ENCODE data around the gene CSTF2. TPM values are rescaled to one million over a fixed set of nuclear protein-coding genes. Genes with fewer than 3 reads are reported as not detected.
A peak's percentile ranks its signal among the peaks of the same experiment; 100 is the strongest.

Gene CSTF2
- total and polyA plus RNA-seq, 2 experiments from 2014 or later = 12.2 to 13.0 TPM

DNA sequence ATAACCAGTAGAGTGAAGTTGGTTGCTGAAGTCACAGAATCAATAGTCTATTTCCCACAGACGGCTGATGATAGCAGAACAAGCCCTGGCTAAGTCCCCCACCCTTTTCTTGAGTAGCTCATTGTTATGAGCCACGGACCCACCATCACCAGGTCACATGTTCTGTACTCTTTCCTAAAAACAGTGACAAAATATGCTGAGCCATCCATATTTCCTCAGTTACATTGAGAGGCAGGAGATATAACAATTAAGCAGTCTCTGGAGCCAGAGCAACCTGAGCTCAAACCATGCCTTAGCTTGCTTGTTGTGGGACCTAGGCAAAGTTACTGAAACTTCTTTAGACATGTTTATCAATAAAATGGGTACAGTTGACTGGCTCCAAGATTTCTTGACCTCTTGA is 2.9 kb upstream of the CSTF2 start:
- no peak overlapping the region for H3K4me2 ChIP-seq
- H3K79me2 ChIP-seq = no peaks in the 10 kb centered on the region
- no peaks in the 10 kb centered on the region for H3K9me2 ChIP-seq (replicated peaks; ENCODE audit: insufficient read depth)

GRCh38 chrX:100819534-100819836 is 706 bp upstream of the CSTF2 start:
- TF ChIP-seq EZH2 (IDR thresholded peaks at IDR 0.05; ENCODE audit: borderline replicate concordance) (no peak), EZH2phosphoT487 (IDR thresholded peaks at IDR 0.05; ENCODE audit: low read depth, severe bottlenecking, unreplicated experiment) (no peak)
- TF ChIP-seq, protein P1, sequence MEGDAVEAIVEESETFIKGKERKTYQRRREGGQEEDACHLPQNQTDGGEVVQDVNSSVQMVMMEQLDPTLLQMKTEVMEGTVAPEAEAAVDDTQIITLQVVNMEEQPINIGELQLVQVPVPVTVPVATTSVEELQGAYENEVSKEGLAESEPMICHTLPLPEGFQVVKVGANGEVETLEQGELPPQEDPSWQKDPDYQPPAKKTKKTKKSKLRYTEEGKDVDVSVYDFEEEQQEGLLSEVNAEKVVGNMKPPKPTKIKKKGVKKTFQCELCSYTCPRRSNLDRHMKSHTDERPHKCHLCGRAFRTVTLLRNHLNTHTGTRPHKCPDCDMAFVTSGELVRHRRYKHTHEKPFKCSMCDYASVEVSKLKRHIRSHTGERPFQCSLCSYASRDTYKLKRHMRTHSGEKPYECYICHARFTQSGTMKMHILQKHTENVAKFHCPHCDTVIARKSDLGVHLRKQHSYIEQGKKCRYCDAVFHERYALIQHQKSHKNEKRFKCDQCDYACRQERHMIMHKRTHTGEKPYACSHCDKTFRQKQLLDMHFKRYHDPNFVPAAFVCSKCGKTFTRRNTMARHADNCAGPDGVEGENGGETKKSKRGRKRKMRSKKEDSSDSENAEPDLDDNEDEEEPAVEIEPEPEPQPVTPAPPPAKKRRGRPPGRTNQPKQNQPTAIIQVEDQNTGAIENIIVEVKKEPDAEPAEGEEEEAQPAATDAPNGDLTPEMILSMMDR (IDR thresholded peaks at IDR 0.05; ENCODE audit: poor library complexity) = no peak
- no peaks in the 10 kb centered on the region for H3K27me3 ChIP-seq
- H3K4me3 ChIP-seq = peak overlapping the region; percentile 5
- H2AFZ ChIP-seq = peak overlapping the region; percentile 71
- H3K4me1 ChIP-seq (ENCODE audit: insufficient read depth) = no peaks in the 10 kb centered on the region
- H4K20me1 ChIP-seq (ENCODE audit: insufficient read depth, poor library complexity, severe bottlenecking) = no peaks in the 10 kb centered on the region
- no peaks in the 10 kb centered on the region for H3K9me3 ChIP-seq (ENCODE audit: low read depth)
- no peaks in the 10 kb centered on the region for H3K79me2 ChIP-seq
- 65% methylated on average over 15 of the region's 15 CpGs for WGBS (ENCODE audit: low lambda C conversion rate, missing lambda C conversion rate)
- H3K36me3 ChIP-seq (replicated peaks; ENCODE audit: insufficient read depth, low read depth) = no peaks in the 10 kb centered on the region
- DNase-seq (ENCODE audit: low spot score) = no peak
- H3K4me2 ChIP-seq = peak overlapping the region; percentile 75
- peak overlapping the region; percentile 36 for H3K27ac ChIP-seq
- no peaks in the 10 kb centered on the region for H3K9me2 ChIP-seq (replicated peaks; ENCODE audit: insufficient read depth)

More for the DNA sequence above, 2.9 kb upstream of the CSTF2 start:
- DNase-seq (ENCODE audit: low spot score) = no peak
- no peak for TF ChIP-seq EZH2 (IDR thresholded peaks at IDR 0.05; ENCODE audit: borderline replicate concordance)
- TF ChIP-seq, protein P1 (IDR thresholded peaks at IDR 0.05; ENCODE audit: poor library complexity) = no peak
- no peak for TF ChIP-seq EZH2phosphoT487 (IDR thresholded peaks at IDR 0.05; ENCODE audit: low read depth, severe bottlenecking, unreplicated experiment)
- Histone ChIP-seq H3K36me3 (replicated peaks; ENCODE audit: insufficient read depth, low read depth) (no peaks in the 10 kb centered on the region), H3K4me3 (no peak overlapping the region), H2AFZ (no peak overlapping the region), H3K9me3 (ENCODE audit: low read depth) (no peaks in the 10 kb centered on the region), H3K27me3 (no peaks in the 10 kb centered on the region), H3K27ac (no peak overlapping the region), H4K20me1 (ENCODE audit: insufficient read depth, poor library complexity, severe bottlenecking) (no peaks in the 10 kb centered on the region), H3K4me1 (ENCODE audit: insufficient read depth) (no peaks in the 10 kb centered on the region)
- WGBS (ENCODE audit: low lambda C conversion rate, missing lambda C conversion rate) = 64% methylated on average over 2 of the region's 2 CpGs

DNA sequence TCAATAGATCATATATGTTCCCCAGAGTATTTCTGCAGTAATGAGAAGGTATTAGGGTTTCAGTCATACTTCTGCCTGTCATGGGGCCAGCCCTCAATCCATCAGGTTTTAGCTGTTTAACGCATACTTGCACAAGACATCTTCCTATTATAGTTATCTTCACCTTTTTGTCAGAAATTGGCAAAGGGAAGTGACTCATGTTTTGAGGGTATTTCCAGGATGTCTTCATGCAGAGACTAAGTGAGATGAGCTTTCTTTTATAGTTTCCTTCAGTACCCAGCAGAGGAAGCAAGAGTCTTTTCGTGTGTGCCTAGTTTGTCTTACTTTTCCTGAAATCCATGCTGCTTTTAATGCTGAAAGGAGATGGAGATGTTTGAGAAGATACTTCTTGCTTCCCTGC is 9.5 kb downstream of the CSTF2 start:
- H3K4me1 ChIP-seq (ENCODE audit: insufficient read depth) = no peaks in the 10 kb centered on the region
- H3K27ac ChIP-seq = no peak overlapping the region
- no peak overlapping the region for H2AFZ ChIP-seq
- H3K4me3 ChIP-seq = no peak overlapping the region
- TF ChIP-seq, protein P1 (IDR thresholded peaks at IDR 0.05; ENCODE audit: poor library complexity) = no peak
- TF ChIP-seq EZH2phosphoT487 (IDR thresholded peaks at IDR 0.05; ENCODE audit: low read depth, severe bottlenecking, unreplicated experiment) (no peak), EZH2 (IDR thresholded peaks at IDR 0.05; ENCODE audit: borderline replicate concordance) (no peak)
- no peaks in the 10 kb centered on the region for H3K36me3 ChIP-seq (replicated peaks; ENCODE audit: insufficient read depth, low read depth)
- no peaks in the 10 kb centered on the region for H3K27me3 ChIP-seq
- H3K4me2 ChIP-seq = no peak overlapping the region
- DNase-seq (ENCODE audit: low spot score) = no peak
- WGBS (ENCODE audit: low lambda C conversion rate, missing lambda C conversion rate) = 77% methylated on average over 2 of the region's 2 CpGs
- H3K9me3 ChIP-seq (ENCODE audit: low read depth) = no peaks in the 10 kb centered on the region
- H3K79me2 ChIP-seq = no peaks in the 10 kb centered on the region
- no peaks in the 10 kb centered on the region for H4K20me1 ChIP-seq (ENCODE audit: insufficient read depth, poor library complexity, severe bottlenecking)
- no peaks in the 10 kb centered on the region for H3K9me2 ChIP-seq (replicated peaks; ENCODE audit: insufficient read depth)

DNA sequence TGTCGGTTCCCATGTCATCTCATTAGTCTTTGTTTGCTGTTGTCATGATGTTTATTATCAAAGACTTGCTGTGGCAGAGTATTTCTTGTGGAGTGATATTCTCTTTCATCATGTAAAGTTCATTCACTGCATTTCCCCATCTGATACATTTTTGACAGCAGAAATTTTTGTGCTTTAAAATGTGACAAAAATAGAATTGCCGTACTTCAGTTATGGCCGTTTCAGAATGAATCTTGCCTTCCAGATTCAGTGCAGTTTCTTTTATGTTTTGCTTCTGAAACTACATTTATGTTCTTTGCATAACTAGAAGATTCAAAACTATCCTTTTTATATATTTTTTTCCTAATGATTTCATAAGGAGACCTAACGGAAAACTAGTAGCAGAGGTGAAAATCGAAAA is 10.0 kb downstream of the CSTF2 start:
- no peaks in the 10 kb centered on the region for H3K79me2 ChIP-seq
- WGBS (ENCODE audit: low lambda C conversion rate, missing lambda C conversion rate) = 82% methylated on average over 5 of the region's 5 CpGs

More for the DNA sequence above, 10.0 kb downstream of the CSTF2 start:
- Histone ChIP-seq H3K27ac (no peak overlapping the region), H3K4me1 (ENCODE audit: insufficient read depth) (no peaks in the 10 kb centered on the region), H3K36me3 (replicated peaks; ENCODE audit: insufficient read depth, low read depth) (no peaks in the 10 kb centered on the region), H3K9me3 (ENCODE audit: low read depth) (no peaks in the 10 kb centered on the region), H4K20me1 (ENCODE audit: insufficient read depth, poor library complexity, severe bottlenecking) (no peaks in the 10 kb centered on the region), H3K9me2 (replicated peaks; ENCODE audit: insufficient read depth) (no peaks in the 10 kb centered on the region), H2AFZ (no peak overlapping the region), H3K4me2 (no peak overlapping the region), H3K4me3 (no peak overlapping the region), H3K27me3 (no peaks in the 10 kb centered on the region)
- no peak for DNase-seq (ENCODE audit: low spot score)
- TF ChIP-seq EZH2phosphoT487 (IDR thresholded peaks at IDR 0.05; ENCODE audit: low read depth, severe bottlenecking, unreplicated experiment) (no peak), EZH2 (IDR thresholded peaks at IDR 0.05; ENCODE audit: borderline replicate concordance) (no peak)
- TF ChIP-seq, protein P1 (IDR thresholded peaks at IDR 0.05; ENCODE audit: poor library complexity) = no peak

All from hepatocyte (in vitro differentiated cells).